ENCODE data around the gene MSLN.

Gene MSLN

GRCh38 chr16:714079-714478 lies 46.5 kb upstream of the MSLN start:
- H3K27ac ChIP-seq (ENCODE audit: poor library complexity, severe bottlenecking) = peak overlapping the region; percentile 84

GRCh38 chr16:714558-715476 lies 45.7 kb upstream of the MSLN start, which contains the start of gene METRN:
METRN (plus strand) TSS chr16:715118; CDS start chr16:715290, 172 bp downstream.
- Histone ChIP-seq H3K27me3 (ENCODE audit: insufficient read depth, poor library complexity, severe bottlenecking) (no peaks in the 10 kb centered on the region), H3K4me1 (ENCODE audit: insufficient read depth, poor library complexity, severe bottlenecking) (peaks cover 15% of the 10 kb centered on the region), H3K9me3 (ENCODE audit: severe bottlenecking) (no peaks in the 10 kb centered on the region), H3K27ac (ENCODE audit: poor library complexity, severe bottlenecking) (peak within 1 kb of the TSS; percentile 84), H3K36me3 (ENCODE audit: low read depth) (peaks cover 7% of the 10 kb centered on the region; the same call in 1 of the 2 replicates), H3K4me3 (ENCODE audit: severe bottlenecking) (peak within 1 kb of the TSS; percentile 80)
- DNase-seq (ENCODE audit: low spot score) = peak; percentile 95
- no peak for TF ChIP-seq CTCF (IDR thresholded peaks at IDR 0.05; ENCODE audit: poor library complexity, severe bottlenecking)
- ATAC-seq (ENCODE audit: low read depth) = peak; percentile 56

More at GRCh38 chr16:714079-714478, 46.5 kb upstream of the MSLN start:
- H3K9me3 ChIP-seq (ENCODE audit: severe bottlenecking) = no peaks in the 10 kb centered on the region
- peaks cover 7% of the 10 kb centered on the region; the same call in 1 of the 2 replicates for H3K36me3 ChIP-seq (ENCODE audit: low read depth)
- no peaks in the 10 kb centered on the region for H3K27me3 ChIP-seq (ENCODE audit: insufficient read depth, poor library complexity, severe bottlenecking)
- H3K4me1 ChIP-seq (ENCODE audit: insufficient read depth, poor library complexity, severe bottlenecking) = peaks cover 15% of the 10 kb centered on the region
- ATAC-seq (ENCODE audit: low read depth) (peak; percentile 11; the same call in 1 of the 3 replicates), DNase-seq (ENCODE audit: low spot score) (no peak)
- TF ChIP-seq CTCF (IDR thresholded peaks at IDR 0.05; ENCODE audit: poor library complexity, severe bottlenecking) = no peak
- peak overlapping the region; percentile 80 for H3K4me3 ChIP-seq (ENCODE audit: severe bottlenecking)

GRCh38 chr16:715477-716199 lies 44.9 kb upstream of the MSLN start:
- Histone ChIP-seq H3K27ac (ENCODE audit: poor library complexity, severe bottlenecking) (peak overlapping the region; percentile 84), H3K4me1 (ENCODE audit: insufficient read depth, poor library complexity, severe bottlenecking) (peaks cover 18% of the 10 kb centered on the region), H3K36me3 (ENCODE audit: low read depth) (peaks cover 7% of the 10 kb centered on the region; the same call in 1 of the 2 replicates), H3K9me3 (ENCODE audit: severe bottlenecking) (no peaks in the 10 kb centered on the region), H3K4me3 (ENCODE audit: severe bottlenecking) (peak overlapping the region; percentile 80), H3K27me3 (ENCODE audit: insufficient read depth, poor library complexity, severe bottlenecking) (no peaks in the 10 kb centered on the region)
- DNase-seq (ENCODE audit: low spot score) (no peak), ATAC-seq (ENCODE audit: low read depth) (no peak)
- TF ChIP-seq CTCF (IDR thresholded peaks at IDR 0.05; ENCODE audit: poor library complexity, severe bottlenecking) = peak; percentile 67

- Histone ChIP-seq H3K4me3 (ENCODE audit: severe bottlenecking) (peak overlapping the region; percentile 80), H3K4me1 (ENCODE audit: insufficient read depth, poor library complexity, severe bottlenecking) (peaks cover 18% of the 10 kb centered on the region), H3K27ac (ENCODE audit: poor library complexity, severe bottlenecking) (peak overlapping the region; percentile 84), H3K27me3 (ENCODE audit: insufficient read depth, poor library complexity, severe bottlenecking) (no peaks in the 10 kb centered on the region), H3K9me3 (ENCODE audit: severe bottlenecking) (no peaks in the 10 kb centered on the region), H3K36me3 (ENCODE audit: low read depth) (peaks cover 7% of the 10 kb centered on the region; the same call in 1 of the 2 replicates)
- no peak for TF ChIP-seq CTCF (IDR thresholded peaks at IDR 0.05; ENCODE audit: poor library complexity, severe bottlenecking)
- no peak for ATAC-seq (ENCODE audit: low read depth)
- no peak for DNase-seq (ENCODE audit: low spot score)
Observed at GRCh38 chr16:716200-716568, 44.4 kb upstream of the MSLN start.
